ENCODE results near the gene RANBP6. TPM values are rescaled to one million over a fixed set of nuclear protein-coding genes. Genes with fewer than 3 reads are reported as not detected.

Gene RANBP6
- total and polyA plus RNA-seq, 10 donors = 12.3 to 22.3 (median 18.1) TPM

GRCh38 chr9:5976674-5977397, 38.6 kb downstream of the RANBP6 start:
- TF ChIP-seq POLR2AphosphoS5 (IDR thresholded peaks at IDR 0.05) (no peak), POLR2A (IDR thresholded peaks at IDR 0.05) (no peak)
- TF ChIP-seq, protein P1, sequence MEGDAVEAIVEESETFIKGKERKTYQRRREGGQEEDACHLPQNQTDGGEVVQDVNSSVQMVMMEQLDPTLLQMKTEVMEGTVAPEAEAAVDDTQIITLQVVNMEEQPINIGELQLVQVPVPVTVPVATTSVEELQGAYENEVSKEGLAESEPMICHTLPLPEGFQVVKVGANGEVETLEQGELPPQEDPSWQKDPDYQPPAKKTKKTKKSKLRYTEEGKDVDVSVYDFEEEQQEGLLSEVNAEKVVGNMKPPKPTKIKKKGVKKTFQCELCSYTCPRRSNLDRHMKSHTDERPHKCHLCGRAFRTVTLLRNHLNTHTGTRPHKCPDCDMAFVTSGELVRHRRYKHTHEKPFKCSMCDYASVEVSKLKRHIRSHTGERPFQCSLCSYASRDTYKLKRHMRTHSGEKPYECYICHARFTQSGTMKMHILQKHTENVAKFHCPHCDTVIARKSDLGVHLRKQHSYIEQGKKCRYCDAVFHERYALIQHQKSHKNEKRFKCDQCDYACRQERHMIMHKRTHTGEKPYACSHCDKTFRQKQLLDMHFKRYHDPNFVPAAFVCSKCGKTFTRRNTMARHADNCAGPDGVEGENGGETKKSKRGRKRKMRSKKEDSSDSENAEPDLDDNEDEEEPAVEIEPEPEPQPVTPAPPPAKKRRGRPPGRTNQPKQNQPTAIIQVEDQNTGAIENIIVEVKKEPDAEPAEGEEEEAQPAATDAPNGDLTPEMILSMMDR (IDR thresholded peaks at IDR 0.05 in 8 of 11, conservative IDR thresholded peaks at IDR 0.05 in 3 of 11) = no peak
- intact Hi-C loops (cut with DNase I; ENCODE audit: low total_unique reads) = no loop called here
- 63 to 77% (median 71%) methylated on average over 2 of the region's 2 CpGs for WGBS, 5 donors
- Histone ChIP-seq H3K36me3 (peaks cover 0 to 48% (median 9%) of the 10 kb centered on the region in 6 donors), H3K9me3 (no peaks in the 10 kb centered on the region), H3K27ac (peak overlapping the region in 7 of 8 donors; percentile 11 to 72 (median 59)), H3K4me1 (peaks cover 8 to 23% (median 12%) of the 10 kb centered on the region in 6 donors), H3K27me3 (replicated peaks in 1 of 7) (no peaks in the 10 kb centered on the region), H3K4me3 (no peak overlapping the region)
- no peak for DNase-seq

DNA sequence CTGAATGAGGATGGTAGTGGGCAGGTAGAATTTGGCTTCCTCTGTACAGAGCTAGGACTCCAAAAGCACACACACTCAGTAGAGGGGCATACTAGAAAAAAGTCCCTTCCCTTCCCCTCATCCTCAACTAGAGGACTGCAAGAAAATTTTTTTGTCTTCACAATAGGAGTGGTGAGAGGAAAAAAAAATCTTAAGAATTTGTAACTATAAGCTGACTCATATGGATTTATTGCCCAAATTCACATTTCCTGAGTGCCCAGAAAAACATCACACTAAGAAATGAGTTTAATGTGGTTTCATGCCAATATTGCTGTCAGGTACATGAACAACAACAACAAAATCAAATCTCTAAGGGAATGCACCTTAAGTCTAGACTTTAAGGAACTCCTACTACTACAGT, 43.7 kb downstream of the RANBP6 start:
- Histone ChIP-seq H3K27me3 (replicated peaks in 1 of 7) (no peaks in the 10 kb centered on the region), H3K27ac (no peak overlapping the region), H3K9me3 (no peaks in the 10 kb centered on the region), H3K4me1 (peaks cover 2 to 10% (median 6%) of the 10 kb centered on the region in 6 donors), H3K4me3 (no peak overlapping the region), H3K36me3 (peaks cover 0 to 69% (median 23%) of the 10 kb centered on the region in 6 donors)
- TF ChIP-seq, protein P1 (IDR thresholded peaks at IDR 0.05 in 8 of 11, conservative IDR thresholded peaks at IDR 0.05 in 3 of 11) = no peak
- TF ChIP-seq POLR2AphosphoS5 (IDR thresholded peaks at IDR 0.05) = no peak
- TF ChIP-seq POLR2A (IDR thresholded peaks at IDR 0.05) = no peak
- intact Hi-C loops (cut with DNase I; ENCODE audit: low total_unique reads) = no loop called here
- DNase-seq = no peak

Small RNAs within 50 kb of the gene (microRNA-seq; reads per million reads assigned to microRNA genes)
- 0.35 to 0.85 (median 0.36) reads per million in 3 donors for gene MIR4665

Small RNAs within 50 kb of the gene (small RNA-seq; reads per million reads assigned to genes)
- 0 reads per million in 4 donors for gene MIR4665

Other genes starting within 250 kb of the RANBP6 start
- gene ERMP1, start 182.5 kb downstream of the RANBP6 start, total RNA-seq = 10 to 100 TPM; 10.7 to 15.5 (median 13.6) TPM
- 1 to 10 TPM; 1.9 to 2.9 (median 2.7) TPM for gene ERMP1, start 182.5 kb downstream of the RANBP6 start, polyA plus RNA-seq
- gene MLANA, start 124.7 kb downstream of the RANBP6 start, total RNA-seq = not detected
- not detected for gene MLANA, start 124.7 kb downstream of the RANBP6 start, polyA plus RNA-seq
- 10 to 100 TPM in 5 of 7 donors, 1 to 10 TPM in 2; 2.7 to 18.9 (median 14.6) TPM for gene IL33, start 200.2 kb upstream of the RANBP6 start, total RNA-seq
- gene IL33, start 200.2 kb upstream of the RANBP6 start, polyA plus RNA-seq = 10 to 100 TPM in 1 of 3 donors, 1 to 10 TPM in 2; 6.3 to 11.3 (median 7.2) TPM

Data from spleen (tissue), 11 donors.